ENCODE results near the gene ZNF536.

DNA sequence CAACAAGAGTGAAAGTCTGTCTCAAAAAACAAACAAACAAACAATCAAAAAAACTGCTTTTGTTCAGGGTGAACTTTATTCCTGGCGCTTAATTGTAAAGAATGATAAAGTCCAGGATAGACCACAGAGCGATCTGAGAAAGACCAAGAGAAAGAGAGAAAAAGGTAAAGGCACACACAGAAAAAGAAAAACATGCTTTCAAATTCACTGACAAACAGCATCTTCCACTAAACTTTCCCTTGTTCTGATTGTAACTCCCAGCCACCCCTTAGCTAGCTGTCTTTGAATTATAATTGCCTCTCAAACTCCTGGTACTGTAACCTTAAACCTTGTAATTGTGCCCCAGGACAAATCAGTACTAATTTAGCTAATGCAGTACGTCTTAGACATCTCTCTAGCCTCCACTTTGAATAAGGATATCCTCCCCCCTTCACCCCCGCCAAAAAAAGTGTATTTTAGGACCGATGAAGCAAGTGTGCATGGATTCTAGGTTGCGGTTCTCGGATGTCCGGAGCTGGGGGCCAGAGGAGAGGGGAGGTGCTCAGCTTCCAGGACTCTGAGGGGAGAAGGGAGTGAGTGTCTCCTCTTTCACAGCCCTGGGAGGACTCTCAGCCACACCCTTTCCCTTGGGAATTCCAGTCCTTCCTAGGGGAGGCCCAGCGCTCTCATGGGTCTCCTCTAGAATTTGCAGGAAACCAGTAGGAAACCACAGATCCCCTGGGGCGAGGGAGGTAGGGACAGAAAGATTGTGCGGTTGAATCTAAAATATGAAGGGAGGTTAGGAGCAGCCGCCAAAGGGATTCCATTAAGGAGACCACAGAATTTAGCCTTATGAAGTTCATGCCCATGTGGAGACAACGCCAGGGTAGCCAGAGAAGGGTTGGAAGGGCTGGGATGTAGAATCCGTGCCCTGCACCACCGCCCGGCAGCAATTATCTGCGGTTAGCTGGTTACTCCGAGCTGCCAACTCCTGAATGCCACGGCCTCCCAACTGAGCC is 19.7 kb downstream of the ZNF536 start:
- TF ChIP-seq POLR2A (IDR thresholded peaks at IDR 0.05), result no peak
- TF ChIP-seq, protein P1, sequence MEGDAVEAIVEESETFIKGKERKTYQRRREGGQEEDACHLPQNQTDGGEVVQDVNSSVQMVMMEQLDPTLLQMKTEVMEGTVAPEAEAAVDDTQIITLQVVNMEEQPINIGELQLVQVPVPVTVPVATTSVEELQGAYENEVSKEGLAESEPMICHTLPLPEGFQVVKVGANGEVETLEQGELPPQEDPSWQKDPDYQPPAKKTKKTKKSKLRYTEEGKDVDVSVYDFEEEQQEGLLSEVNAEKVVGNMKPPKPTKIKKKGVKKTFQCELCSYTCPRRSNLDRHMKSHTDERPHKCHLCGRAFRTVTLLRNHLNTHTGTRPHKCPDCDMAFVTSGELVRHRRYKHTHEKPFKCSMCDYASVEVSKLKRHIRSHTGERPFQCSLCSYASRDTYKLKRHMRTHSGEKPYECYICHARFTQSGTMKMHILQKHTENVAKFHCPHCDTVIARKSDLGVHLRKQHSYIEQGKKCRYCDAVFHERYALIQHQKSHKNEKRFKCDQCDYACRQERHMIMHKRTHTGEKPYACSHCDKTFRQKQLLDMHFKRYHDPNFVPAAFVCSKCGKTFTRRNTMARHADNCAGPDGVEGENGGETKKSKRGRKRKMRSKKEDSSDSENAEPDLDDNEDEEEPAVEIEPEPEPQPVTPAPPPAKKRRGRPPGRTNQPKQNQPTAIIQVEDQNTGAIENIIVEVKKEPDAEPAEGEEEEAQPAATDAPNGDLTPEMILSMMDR (IDR thresholded peaks at IDR 0.05), result no peak
